Stimulated activated CD8-positive, alpha-beta memory T cell treated with anti-CD3 and anti-CD28 coated beads, Interleukin-2, amount 100 ng/mL, for 1 hour (primary cell): ENCODE measurements around the gene KIF12.
"Not testable (repeated sequence)": the region's sequence is repeated elsewhere in the genome, so short reads cannot be mapped to it uniquely, and the experiment has no call there.

ENCODE experiments used
- DNase-seq, 2 donors: peaks; one replicate each; pipeline ENCODE4 v3.0.0-alpha.2; 2020; ENCODE audit warnings: low read depth in 2 of 2

Gene KIF12

DNA sequence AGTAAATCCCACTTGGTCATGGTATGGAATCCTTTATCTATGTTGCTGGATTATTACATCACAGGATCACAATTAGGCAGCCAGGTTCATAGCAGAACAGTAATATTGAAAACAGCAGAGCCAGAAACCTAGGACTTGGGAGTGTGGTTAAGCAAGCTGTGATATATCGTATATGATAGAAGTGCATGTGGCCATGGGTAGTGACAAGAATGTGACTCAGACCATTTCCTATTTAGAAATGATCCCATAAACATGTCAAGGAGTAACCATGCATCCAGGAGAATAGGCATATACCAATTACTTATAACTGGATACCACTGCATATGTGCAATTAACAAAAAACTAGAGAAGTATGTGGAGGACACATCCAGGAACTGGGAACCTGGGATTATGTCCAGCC, 52.2 kb downstream of the KIF12 start:
- no peak for DNase-seq

DNA sequence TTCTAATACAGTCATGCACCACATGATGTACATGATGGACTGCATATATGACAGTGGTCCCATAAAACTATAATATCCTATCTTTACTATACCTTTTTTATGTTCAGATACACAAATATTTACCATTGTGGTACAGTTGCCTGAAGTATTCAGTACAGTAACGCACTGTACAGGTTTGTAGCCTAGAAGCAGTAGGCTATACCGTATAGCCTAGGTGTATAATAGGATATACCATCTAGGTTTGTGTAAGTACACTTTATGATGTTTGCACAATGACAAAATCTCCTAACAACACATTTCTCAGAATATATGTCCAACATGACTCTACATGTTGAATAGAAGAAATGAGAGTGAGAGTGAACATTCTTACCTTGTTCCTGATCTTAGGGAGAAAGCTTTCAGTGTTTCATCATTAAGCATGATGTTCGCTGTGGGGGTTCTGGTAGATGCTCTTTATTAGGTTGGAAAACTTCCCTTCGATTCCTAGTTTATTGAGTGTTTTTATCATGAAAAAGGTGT, 52.8 kb downstream of the KIF12 start:
- DNase-seq = no peak

DNA sequence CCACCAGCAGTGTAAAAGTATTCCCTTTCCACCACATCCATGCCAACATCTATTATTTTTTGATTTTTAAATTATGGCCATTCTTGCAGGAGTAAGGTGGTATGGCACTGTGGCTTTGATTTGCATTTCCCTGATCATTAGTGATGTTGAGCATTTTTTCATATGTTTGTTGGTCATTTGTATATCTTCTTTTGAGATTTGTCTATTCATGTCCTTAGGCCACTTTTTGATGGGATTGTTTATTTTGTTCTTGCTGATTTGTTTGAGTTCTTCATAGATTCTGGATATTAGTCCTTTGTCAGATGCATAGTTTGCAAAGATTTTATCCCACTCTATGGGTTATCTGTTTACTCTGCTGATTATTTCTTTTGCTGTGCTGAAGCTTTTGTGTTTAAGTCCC, 55.4 kb downstream of the KIF12 start:
- DNase-seq = not testable (repeated sequence)
